GM21786 (cell line): ENCODE results near the gene LRIG2.
A peak's percentile ranks its signal among the peaks of the same experiment; 100 is the strongest.
"Not testable (repeated sequence)": the region's sequence is repeated elsewhere in the genome, so short reads cannot be mapped to it uniquely, and the experiment has no call there.

Experiments
- ATAC-seq: cut with Tn5 transposase; IDR thresholded peaks from one replicate; pipeline ENCODE4 v1.9.1; 2021; ENCODE audit not compliant: unreplicated experiment

The LRIG2 gene, protein sequence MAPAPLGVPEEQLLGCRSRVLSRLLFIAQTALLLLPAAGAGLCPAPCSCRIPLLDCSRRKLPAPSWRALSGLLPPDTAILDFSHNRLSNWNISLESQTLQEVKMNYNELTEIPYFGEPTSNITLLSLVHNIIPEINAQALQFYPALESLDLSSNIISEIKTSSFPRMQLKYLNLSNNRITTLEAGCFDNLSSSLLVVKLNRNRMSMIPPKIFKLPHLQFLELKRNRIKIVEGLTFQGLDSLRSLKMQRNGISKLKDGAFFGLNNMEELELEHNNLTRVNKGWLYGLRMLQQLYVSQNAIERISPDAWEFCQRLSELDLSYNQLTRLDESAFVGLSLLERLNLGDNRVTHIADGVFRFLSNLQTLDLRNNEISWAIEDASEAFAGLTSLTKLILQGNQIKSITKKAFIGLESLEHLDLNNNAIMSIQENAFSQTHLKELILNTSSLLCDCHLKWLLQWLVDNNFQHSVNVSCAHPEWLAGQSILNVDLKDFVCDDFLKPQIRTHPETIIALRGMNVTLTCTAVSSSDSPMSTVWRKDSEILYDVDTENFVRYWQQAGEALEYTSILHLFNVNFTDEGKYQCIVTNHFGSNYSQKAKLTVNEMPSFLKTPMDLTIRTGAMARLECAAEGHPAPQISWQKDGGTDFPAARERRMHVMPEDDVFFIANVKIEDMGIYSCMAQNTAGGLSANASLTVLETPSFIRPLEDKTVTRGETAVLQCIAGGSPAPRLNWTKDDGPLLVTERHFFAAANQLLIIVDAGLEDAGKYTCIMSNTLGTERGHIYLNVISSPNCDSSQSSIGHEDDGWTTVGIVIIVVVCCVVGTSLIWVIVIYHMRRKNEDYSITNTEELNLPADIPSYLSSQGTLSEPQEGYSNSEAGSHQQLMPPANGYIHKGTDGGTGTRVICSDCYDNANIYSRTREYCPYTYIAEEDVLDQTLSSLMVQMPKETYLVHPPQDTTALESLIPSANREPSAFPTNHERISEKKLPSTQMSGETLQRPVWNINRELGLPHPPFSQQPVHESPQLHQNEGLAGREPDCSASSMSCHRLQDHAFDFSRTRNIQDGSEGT

GRCh38 chr1:113072757-113073478 lies at the start of gene LRIG2:
Gene LRIG2 (plus strand): TSS chr1:113073198. CDS start chr1:113073407, 209 bp downstream.
- peak; percentile 94 for ATAC-seq

- ATAC-seq: not testable (repeated sequence)
These were observed 49.7 kb upstream of the LRIG2 start for GRCh38 chr1:113023316-113023715.

DNA sequence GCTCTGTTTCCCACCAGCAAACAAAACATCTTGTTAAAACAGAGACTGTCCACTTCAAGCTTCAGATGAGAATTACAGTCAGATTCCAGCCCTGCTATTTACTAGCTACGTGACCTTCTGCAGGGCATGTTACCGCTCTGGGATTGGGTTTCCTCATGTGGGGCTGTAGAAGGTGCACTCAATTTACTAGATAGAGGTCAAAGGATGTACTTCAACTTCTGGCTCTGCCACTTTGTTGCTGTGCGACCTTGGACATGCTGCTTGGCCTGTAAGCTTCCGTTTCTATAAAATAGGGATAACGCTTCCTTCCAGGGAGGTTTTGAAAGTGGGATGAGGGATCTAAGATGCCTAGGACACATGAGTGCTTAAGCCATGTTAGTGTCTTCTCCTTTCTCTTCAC lies 46.0 kb upstream of the LRIG2 start:
- no peak for ATAC-seq

DNA sequence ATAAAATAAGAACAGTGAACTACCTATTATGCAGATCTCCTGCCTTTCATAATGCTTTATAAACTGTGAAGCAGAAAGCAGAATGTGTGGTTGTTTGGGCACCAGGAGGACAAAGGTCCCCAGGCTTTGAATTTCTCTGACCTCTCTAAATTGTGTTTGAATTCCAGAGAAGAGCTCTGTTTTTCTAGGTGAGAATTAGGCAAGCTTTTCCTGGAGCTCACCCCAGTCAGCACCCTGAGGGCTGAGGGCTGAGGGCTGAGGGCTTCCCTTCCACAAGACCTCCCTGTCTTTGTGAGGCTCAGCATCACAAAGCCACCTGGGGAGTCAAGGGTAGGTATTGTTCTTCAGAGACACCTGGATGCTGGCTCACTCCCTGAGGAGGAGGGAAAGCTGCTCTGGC lies 45.5 kb upstream of the LRIG2 start:
- no peak for ATAC-seq

GRCh38 chr1:113029822-113030221 lies 43.2 kb upstream of the LRIG2 start:
- no peak for ATAC-seq

DNA sequence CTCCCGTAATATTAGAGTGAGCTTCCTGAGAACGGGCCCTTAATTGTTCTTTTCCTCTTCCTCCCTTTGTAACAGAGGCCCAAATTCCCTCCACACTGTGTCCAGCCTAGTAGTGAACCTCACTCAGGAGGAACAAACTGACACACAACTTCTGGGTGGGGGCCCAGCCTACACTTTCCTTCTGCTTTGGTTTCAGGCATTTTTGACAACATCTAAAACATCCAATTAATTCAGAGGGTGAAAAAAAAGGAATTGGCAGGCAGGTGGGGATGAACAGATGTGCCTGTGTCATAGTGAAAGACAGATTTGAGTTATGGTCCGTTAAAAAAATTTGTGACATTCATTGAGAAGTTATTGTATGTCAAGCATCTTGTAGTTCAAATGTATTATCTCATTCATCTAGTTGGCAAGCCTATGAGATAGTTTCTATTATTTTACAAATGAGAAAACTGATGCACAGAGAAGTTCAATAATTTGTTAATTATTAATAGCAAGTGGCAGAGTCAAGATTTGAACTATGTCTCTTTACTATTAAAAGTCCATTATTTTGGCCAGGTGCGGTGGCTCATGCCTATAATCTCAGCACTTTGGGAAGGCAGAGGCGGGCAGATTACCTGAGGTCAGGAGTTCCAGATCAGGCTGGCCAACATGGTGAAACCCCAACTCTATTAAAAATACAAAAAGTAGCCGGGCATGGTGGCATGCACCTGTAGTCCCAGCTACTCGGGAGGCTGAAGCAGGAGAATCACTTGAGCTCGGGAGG lies 41.6 kb upstream of the LRIG2 start:
- no peak for ATAC-seq

DNA sequence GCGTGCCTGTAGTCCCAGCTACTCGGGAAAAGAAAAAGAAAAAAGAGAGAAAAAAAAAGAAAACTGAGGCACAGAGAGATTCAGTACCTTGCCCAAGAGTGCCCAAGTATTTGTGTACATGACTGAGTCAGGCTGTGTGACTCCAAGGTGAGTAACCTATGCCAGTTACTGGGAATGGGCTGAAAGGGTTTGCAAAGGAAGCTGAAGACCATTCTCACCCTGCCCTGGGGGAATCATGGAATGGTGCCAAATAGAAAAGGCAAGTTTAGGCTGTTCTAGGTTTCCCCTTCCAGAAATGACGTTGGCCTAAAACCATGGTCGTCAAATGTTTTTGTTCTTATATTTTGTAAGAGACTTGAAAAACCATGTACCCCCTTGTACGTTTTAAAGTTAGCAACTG lies 37.9 kb upstream of the LRIG2 start:
- ATAC-seq: no peak

- no peak for ATAC-seq
These were observed 36.2 kb upstream of the LRIG2 start for GRCh38 chr1:113036639-113037321.

- no peak for ATAC-seq
These were observed 33.0 kb upstream of the LRIG2 start for GRCh38 chr1:113040041-113040440.

- no peak for ATAC-seq
These were observed 32.1 kb upstream of the LRIG2 start for GRCh38 chr1:113040718-113041412.

DNA sequence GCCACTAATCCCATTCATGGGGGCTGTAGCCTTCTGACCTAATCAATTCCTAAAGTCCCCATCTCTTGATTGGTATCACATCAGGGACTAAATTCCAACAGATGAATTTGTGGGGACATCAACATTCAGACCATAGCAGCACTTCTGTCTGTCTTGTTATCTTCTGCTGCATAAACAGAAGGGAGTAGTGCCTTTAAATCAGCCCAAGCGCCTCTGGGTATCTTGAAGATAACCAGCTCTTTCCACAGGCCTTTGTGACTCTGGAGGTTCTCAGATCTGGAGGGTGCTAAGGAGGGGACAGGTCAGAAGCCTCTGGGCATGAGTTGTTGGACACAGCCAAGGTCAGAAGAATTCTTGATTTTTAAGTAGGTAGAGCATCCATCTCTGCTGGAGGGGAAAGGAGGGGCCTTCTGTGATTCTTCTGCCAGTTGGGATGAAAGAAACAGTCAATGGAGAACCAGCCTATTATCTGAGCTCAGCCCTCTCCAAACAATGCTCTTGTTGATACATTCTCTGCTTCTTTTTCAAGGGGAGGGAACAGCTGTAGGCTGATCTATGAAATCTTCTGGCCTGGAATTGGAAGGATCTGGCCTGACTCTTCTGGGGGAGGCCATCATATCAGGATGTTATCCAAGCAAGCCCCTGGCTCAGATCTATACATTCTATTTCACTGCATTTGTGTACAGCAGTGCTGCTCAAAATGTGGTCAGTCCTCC lies 31.3 kb upstream of the LRIG2 start:
- no peak for ATAC-seq

DNA sequence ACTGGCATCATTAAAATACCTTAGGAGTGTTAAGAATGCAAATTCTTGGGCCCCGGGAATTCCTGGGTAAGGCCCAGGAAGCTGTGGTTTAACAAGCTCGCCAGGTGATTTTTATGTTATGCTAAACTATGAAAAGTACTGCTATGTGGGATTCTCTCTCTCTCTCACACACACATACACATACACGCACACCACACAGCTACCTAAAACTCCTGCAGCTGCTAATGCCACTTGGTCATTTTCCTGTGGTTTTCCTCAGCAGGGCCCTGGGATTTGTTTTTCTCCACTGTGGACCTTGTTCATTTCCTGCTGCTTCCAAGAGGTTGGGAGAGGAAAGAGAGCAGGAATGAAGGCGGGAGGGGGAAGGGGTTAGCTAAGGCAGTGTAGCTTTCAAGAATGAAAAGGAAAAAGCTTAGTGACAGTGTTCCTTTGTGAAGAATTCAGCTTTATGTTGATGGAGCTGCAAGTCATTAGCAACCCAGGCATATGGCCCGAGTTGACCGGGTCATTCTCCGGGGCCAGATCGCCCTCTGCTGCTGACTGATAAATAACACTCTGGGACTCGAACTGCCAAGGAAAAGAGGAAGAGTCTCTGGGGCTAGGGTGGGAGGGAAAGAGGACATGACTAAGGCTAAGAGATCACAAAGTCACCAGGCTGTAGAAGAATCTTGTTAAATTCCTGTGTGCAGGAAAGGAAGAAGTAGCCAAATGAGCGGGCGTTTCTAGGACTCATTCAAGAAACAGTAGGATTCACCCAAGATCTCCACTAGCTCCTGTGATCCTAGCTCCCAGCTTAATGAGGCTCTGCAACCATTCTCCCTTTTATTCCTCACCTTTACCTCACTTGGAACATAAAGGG lies 30.5 kb upstream of the LRIG2 start:
- ATAC-seq: peak; percentile 47

- not testable (repeated sequence) for ATAC-seq
These were observed 29.9 kb upstream of the LRIG2 start for GRCh38 chr1:113043144-113043488.

- ATAC-seq: no peak
These were observed 26.4 kb upstream of the LRIG2 start for GRCh38 chr1:113046569-113046968.

- no peak for ATAC-seq
These were observed 24.9 kb upstream of the LRIG2 start for GRCh38 chr1:113048064-113048463.

- no peak for ATAC-seq
These were observed 19.5 kb upstream of the LRIG2 start for GRCh38 chr1:113053344-113054126.

GRCh38 chr1:113055570-113055969 lies 17.4 kb upstream of the LRIG2 start:
- no peak for ATAC-seq
